22Rv1 (cell line): ENCODE measurements around the gene DHX40.

Experiments
- CTCF ChIP-seq: fragments of 450-650 bp; IDR thresholded peaks from 2 replicates; pipeline ENCODE4 v1.5.1; 2017; ENCODE audit warnings: mild to moderate bottlenecking
- ZFX ChIP-seq: fragments of 450-650 bp; IDR thresholded peaks from 2 replicates; pipeline ENCODE4 v1.6.1; 2017; ENCODE audit warnings: antibody characterized with exemption, borderline replicate concordance

DNA sequence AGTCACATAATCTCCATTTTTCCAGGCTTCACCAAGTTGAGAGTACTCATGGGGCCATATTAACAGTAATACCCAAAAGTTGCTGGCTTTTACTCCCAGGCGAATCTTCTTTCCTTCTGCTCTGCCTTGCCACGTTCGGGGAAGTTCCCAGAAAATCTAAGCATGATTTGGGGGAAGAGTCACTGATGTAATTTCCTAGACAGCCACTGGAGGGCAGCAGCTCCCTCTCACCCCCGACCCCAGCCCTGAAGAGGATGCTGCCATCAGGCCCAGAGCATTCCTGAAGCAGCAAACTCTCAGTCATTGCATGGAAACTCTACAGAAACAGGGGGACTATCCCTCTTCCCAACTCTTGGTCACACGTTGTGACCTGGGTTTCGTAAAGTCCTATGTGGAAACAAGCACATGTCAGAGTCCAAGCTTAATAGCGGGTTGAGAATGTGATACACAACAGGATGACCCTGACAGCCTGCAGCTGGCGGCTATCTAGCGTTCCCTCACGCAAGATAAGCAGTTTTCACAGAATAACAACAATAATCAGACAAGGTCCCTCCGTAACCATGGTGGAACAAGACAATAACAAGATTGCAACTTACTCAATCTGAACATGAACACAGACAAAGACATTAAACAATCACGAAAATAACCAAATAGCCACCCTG, 43.8 kb upstream of the DHX40 start:
- peak; percentile 98 for TF ChIP-seq CTCF
- TF ChIP-seq ZFX, result no peak
